ENCODE data around the gene TMEM239.

- no peak for TF ChIP-seq CTCF (conservative IDR thresholded peaks at IDR 0.05; ENCODE audit: low read length)
- TF ChIP-seq EZH2phosphoT487 (IDR thresholded peaks at IDR 0.05; ENCODE audit: borderline replicate concordance): no peak
Observed at GRCh38 chr20:2867081-2867864, 51.1 kb downstream of the TMEM239 start.
